GM21529 (cell line): Measurements from ENCODE around the gene PLEKHA7.

ENCODE experiments used
- ATAC-seq: cut with Tn5 transposase; IDR thresholded peaks from one replicate; pipeline ENCODE4 v1.9.1; 2021; ENCODE audit not compliant: unreplicated experiment

PLEKHA7 gene

DNA sequence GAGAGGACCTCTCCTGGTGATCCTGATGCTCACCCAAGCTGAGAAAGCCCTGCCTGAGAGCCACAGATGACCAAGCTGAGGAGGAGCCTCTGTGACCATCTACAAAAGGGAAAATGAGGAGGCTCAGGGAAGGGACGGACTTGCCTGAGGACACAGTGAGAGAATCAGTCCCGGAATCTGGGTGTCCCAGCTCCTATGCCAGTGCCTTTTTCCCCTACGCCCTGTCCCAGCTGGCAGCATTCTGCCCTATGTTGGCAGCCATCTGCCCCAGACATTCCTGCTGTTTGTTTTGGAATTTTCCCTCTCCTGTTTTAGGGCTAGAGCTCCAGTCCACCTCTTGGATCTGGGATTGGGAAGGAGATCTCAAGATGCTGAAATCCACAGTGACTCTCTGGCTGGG, 221.2 kb downstream of the PLEKHA7 start:
- no peak for ATAC-seq

DNA sequence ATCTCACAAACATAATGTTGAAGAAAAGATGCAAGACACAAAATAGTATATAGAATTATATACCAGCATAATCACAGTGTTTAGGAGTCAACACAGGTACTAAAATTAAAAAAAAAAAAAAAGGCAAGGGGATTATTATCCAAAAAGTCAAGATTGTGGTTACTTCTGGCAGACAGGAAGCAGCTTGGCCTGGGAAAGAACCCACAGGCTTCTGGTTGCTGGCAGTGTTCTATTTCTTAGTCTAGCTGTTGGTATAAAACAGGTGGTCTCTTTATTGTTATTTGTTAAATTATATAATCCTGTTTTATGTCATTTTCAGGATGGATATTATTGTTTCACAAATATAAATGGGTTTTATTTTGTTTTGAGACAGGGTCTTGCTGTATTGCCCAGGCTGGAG, 221.8 kb downstream of the PLEKHA7 start:
- ATAC-seq = no peak

DNA sequence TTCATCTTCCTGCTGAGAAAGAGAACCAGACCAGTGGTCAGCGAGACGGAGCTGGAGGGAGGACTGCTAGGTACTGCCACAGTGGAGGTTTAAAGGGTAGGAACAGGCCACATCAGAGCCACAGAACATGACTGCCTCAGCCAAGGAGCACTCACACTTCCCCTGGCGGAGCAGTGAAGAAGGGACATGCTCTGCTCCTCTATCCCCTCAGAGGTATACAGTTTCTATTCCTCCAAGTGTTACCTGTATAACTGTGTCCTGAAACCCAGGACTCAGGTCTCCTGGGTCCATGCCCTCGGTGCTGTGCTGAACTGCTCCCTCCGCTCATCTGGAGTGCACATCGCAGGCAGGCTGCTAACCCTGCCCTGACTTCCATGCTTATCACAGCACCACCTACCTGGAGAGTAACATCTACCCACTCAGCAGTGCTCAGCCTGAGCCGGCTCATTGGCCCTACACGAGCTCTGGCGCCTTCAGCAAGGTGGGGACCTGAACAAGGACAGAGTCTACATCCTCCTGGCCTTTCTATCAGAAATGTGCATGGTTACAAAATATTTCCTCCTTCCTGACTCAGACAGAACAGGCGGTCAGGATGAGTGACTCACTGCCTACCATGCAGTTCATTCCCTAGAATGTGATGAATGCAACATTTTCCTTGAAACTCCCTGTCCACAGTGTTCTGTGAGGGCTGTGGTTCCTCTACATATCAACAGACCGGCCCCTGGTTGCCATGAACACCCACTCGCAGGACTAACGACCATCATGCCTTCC, 222.8 kb downstream of the PLEKHA7 start:
- no peak for ATAC-seq

DNA sequence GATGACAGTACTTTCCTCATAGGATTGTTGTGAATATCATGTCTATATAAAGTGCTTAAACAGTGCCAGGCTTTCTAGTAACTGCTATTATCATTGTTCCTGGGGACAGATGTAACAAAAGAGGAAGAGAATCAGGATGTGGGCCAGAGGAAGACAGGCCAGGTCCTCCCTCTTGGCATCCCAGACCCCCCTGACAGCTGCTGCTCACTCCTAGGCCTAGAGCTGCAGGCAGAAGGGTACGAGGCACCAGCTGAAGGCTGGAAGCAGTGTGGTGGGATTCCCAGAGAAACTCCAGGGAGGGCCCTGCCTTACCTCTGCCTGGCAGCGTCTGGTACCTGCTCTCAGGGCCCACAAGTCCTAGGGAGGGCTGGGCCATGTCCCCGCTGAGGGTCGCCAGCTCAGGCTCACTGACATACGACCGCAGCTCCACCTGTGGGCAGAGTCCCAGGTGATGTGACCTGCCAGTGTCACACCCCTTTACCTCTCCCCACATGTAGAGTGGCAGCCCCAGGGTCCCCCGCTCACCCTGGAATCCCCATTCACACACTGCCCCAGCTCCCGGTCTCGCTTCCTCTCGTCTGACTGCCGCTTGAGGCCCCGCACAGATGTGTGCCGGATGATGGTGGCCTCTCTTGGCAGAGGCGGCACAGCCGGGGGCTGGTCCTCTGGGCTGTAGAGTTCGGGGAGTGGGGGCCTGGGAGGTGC, 223.6 kb downstream of the PLEKHA7 start:
- no peak for ATAC-seq

DNA sequence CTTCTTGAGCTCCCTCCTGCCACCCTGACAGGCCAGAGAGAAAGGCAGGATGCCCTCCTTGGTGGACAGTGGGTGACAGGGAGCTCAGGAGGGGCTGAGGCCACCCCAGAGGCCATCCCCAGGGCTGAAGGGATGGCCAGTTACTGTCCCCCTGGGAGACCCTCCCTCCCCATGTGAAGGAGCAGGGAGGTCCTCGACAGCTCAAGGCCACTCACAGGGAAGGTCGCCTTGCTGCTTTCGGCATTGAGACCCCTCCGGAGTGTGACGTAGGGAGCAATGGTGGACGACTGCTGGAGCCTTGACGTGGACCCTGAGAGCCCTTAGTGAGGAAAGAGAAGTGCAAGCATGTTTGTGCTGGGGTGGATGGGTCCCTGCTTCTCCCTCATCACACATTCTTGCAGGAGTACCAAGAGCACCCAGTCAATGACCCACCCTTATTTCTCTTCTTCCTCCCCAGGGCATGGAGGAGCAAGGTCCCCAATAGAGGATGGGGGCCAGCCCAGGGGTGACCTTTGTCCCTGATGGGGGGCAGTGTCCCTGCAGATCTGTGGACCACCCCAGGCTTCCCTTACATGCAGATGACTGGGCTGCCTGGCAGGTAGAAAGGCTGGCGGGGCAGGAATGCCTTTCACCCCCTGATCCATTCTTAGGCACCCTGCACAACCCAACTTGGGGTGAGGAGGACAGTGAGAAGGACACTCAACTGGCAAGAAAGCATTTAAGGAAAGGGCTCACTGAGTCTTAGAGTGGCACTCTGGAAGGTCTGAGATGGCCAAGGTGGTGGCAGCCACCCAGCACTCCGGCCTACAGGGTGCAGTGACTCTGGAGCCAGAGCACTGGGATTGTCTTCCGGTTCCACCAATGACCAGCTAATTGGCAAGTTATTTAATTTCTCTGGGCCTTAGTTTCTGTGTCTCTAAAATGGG, 224.4 kb downstream of the PLEKHA7 start:
- no peak for ATAC-seq

DNA sequence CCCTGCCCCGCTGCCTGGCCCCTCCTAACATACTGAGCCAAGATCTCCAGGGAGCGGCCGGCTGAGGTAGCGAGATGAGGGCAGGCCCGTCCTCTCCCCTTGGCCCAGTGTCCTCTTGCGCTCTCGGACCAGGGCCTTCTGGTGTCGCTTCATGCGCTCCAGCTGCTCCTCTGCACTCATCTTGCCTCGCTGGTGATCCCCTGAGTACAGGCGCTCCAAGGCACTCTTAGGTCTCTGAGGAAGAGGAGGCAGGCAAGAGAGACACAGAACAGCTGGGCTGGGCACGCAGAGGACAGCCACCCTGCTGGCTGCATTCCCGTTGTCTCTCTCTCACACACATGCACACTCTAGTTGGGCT, 225.2 kb downstream of the PLEKHA7 start:
- ATAC-seq = no peak

DNA sequence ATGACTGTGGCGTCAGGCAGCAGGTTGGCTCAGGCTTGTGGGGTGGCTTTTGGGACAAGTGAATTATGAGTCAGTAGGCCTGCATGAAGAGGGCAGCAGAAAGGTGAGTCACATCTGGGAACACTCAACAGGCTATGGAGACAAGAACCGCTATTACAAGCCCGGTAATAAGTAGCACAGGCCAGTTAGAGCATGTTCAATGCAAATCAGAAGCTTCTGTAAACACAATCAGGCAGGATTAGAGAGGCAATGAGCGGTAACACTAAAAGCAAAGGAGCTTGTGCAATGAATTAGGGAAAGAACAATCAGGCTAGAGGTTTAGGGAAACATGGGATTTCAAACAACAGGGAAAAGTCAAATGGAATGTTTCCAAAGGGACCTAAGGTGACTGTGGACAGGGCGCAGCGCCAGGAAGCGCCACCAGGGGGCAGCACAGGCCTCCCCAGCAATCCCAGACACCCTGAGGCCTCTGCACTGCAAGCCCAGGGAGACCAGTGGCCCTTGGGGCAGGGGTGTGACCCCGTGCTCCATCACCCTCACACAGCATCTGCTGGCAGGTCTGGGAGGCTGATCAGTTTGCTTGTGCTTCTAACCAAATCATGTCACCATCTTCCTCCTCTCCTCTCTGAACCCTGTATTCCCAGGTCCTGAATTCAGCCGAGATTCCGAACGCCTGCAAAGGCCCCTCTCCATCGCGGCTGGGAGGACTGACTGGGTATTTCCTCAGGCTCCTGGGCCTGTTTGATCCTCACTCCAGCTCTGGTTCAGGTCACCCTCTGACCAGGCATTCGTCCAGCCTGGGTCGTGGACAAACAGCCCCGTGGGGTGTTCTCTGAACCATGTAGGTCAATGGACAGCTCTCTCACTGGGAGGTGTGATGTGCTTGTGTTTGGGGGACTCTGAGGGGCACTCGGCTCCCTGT, 225.8 kb downstream of the PLEKHA7 start:
- peak; percentile 64 for ATAC-seq

DNA sequence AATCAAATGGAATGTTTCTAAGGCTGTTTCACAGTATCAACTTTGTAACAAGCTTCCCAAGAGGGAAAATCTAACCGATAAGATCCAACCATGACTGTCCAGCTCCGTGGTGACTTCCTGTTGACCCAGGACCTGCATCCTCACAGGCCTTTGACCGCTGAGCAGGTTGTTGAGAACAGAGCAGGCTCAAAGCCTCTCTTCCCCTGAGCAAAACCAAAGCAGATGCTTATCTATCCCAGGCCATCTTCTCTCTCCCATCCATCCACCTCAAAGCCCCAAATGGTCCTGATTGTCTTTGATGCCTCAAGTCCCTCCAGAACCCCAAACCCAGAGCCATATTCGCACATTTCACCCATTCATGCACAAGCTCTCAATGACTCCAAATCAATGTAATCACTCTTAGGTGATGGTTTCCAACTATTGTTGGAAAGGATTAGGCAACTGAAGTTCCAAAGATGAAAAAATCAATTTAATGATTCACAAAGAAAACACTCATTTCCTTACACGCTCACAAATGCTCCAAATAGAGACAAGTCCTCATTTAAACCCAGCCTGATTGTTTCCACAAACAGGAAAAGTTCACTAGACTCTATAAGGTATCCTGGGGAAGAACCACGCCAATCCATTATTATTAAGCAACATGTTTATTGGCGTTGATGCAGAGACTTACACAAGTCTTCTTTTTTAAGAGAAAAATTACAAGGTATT, 227.0 kb downstream of the PLEKHA7 start:
- no peak for ATAC-seq

DNA sequence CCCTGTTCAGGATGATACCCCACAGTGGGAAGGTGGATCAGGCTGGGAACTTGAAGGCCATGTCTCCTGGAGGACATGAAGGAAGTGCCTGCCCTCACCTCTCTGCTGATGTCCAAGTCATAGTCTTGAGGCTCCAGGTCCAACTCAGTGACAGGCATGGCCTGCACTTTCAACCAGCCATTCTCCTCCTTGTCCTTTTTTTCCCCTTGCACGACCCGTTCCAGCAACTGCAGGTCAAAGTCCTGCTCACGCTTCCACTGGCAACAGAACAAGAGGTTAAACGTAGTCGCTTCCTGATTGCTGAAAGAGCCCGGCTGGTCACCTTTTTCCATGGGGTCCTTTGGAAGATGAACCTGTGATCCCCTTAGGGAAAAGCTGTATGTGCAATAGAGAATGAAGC, 228.1 kb downstream of the PLEKHA7 start:
- no peak for ATAC-seq

DNA sequence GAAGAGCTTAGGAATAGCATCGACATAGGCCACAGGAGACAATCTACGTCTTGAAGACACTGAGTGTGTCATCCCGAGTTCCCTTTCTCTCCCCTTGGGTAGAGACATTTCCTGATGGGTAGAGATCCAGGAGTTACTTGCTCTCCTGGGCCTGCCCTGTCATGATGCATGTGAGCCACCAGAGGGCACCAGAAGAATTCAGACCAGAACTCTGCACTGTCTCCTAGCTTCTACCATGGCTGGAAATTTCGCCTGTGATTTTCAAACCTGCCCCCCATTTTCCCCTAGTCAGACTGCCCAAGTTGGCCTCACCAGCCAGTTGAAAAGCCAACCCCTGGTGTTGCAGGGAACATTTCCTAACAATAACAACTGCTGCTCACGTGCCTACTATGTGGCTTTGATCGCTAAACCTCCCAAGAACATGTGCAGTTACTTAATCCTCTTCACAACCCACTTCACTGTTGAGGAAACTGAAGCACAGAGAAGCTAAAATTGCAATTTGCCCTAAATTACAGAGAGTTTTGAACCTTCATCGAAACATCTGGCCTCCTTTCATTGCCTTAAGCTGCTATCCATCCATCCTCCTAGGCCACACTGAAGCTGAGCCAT, 228.6 kb downstream of the PLEKHA7 start:
- ATAC-seq = peak; percentile 81

DNA sequence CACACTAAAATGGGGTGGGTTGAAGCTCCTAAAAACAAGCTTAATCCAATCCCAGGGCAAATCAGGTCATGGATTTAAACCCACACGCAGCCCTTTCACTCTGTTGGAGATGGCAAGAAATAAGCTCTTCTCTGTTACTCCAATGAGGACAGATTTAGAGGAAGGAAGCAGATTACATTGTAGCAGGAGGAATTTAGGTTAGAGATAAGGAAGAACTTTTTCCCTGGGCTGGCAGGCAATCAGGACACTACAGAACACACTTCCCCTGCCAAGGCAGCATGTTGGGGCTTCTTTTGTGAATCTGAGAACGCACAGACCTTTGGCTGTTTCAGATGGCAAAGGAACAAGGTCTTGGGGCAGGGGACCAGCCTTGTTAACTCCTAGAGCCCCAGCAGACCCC, 229.5 kb downstream of the PLEKHA7 start:
- no peak for ATAC-seq

DNA sequence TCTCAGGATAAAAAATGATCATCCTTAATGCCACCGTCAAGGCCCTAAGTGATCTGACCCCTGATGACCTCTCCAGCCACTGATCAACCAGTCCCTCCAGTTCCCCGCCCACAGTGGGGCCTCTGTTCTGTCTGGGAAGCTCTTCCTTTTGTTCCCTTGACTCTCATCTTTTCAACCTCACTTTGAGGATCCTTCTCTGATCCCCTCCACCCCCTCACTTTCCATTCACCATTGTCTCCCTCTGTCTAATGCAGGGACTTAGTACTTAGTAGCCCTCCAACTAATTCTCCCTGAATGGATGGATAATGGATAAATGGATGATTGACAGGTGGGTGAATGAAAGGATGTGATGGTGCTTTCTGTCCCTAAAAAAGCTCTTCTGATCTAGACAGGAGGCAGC, 230.1 kb downstream of the PLEKHA7 start:
- ATAC-seq = no peak

DNA sequence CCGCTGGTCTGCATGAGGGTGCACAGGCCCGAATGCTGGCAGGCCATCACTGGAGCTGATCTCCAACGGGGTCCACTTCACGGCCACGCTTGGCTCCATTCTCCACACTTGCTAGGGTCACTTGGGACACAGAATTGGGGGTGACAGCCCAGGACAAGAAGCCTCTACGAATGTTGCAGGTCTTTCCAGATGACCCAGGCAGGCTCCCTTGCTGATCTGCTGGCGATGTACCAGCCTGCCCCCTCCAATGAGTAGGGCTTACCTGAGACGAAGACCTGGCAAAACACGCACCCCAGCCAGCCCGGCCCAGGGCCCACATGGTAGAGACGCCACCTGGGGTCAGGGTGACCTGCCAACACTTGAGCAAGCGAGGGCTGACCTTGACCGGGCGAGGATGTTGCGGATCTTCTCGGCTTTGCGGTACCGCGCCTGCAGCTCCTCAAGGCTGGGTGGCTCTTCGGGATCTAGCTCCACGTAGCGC, 230.9 kb downstream of the PLEKHA7 start:
- no peak for ATAC-seq

DNA sequence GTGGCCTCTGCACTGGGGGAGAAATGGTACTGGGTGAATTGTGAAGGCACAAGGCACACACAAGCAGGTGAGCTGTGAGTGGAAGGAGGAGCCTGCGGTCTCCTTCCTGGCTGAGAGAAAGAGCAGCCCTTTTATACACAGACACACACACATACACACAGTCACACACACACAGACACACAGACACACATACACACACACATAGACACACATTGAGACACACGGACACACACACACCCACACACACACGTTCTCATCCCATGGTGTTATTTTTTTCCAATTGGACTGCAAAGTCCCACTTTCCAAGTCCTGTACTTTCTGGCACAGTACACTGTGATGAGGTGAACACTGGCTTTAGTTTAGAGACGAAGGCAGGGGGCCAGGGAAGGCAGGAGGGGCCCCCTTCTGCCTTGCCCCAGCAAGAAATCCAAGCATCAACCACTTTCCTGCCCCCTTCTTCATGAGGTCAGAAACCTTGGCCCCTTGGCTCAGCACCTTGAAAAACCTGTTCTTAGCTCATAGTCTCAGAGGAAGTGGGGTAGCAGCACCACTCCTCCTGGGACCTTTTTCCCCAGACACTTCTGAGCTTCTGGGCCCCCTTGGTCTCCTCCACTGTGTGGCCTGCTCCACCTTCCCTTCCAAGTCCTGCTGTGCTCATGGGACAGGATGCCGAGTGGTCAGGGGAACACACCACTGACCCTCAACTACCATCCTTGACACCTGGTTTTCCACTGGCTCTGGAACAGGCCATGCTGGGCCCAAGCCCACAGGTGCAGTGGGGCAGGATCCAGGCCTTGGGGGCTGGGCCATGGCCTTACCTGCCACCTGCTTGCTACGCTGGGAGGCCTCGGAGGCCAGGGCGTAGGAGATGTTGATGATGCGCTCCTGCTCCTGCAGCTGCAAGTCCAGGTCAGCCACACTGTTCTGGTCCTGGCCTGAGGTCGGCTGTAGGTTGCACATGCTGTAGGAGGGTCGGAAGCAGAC, 232.0 kb downstream of the PLEKHA7 start:
- ATAC-seq = no peak

DNA sequence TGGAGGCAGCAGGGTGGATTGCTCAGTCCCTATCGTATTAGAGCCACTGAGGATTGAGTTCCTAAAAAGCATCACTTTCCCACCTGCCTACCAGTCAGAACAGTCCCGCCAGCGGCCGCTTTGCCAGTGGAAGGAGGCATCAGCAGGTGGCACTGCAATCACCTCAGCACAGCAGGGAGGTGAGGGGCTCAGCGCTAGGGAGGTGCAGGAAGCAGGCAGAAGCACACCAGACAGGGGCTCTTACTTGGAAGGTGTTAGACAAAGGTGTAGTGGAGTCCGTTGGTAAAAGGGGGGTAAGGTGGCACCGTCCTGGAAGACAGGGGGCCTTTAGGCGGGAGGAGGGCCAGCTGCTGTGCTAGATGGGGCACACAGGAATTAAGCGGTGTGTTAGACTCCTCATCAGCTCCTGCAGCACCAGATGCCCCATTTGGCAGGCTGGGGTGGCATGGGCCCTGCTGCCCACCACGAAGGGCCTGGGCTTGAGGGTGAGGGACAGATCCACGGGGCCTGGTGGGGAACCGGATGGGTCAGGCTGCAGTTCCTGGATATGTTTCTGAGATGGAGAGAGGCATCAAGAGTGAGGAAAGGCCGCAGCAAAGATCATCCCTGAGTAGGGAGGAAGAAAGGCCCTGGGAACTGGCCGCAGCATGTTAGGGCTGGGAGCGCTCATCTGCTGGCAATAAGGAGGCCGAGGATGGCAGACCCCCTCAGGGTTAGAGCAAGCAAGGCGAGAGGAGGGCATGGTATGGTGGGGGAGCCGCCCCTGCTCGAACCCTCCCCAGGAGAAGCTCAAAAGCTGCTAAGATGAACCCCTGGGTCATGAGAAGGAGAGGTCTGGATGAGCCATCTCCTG, 233.3 kb downstream of the PLEKHA7 start:
- ATAC-seq = no peak

DNA sequence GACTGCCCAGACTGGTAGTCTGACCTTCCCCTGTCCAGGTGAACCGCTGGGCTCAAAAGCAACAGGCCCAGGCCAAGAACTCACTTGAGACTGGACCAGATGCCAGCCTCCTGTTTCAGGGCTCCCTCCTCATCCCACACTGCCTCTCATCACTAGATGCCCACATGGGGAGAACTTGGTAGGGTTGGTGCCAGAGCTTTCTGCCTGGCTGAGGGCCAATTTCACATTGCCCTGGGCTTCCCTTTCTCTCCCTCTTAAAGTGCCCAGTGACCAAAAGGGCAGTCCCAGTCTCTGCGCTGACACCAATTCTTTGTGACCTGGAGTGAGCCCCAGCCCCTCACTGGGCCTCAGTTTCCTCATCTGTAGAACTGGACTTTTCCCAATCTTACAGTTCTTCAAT, 234.1 kb downstream of the PLEKHA7 start:
- ATAC-seq = no peak

DNA sequence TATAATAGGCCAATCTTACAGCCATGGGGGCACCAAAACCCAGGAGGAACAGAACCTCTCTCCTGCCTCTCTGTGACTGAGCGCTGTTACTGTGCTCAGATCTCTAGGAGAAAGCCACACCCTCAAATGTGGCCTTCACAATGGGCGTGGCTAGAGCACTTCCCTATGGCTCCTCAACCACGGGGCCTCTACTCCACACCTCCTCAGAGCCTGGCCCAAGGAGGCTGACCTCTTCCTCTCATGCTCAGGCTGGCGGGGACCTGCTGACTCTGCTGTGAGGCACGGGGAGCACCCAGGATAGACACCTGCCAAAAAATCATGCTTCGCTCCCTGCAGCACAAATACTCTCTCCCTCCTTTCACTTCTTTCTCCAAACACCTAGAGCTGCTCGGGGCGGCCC, 234.8 kb downstream of the PLEKHA7 start:
- ATAC-seq = no peak
